ENCODE data around the gene MAB21L1. TPM values are rescaled to one million over a fixed set of nuclear protein-coding genes. Genes with fewer than 3 reads are reported as not detected.

The MAB21L1 gene
- total and polyA plus RNA-seq, 2 donors (not counting 1 experiment from before 2014, with no cell fraction given), result 2.0 to 2.7 TPM

DNA sequence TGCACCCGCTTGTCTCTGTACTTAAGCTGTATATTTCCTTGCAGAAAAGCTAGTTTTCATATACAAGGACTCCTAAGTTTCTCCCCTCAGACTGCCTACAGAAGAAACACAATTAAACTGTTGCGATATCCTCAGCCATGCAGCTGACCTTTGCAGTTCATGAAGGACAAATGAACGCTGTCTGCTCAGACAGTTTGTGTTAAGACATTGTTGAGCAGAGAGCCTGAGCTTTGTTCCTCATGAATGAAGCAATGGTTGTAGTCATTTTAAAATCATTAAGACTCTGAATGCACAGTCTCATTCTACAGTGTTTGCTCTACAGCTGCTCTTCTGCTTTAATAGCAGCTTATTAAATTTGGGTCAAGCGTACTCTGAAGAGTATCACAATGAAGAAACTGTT, 23.2 kb upstream of the MAB21L1 start:
- no peaks in the 10 kb centered on the region for H3K27me3 ChIP-seq (ENCODE audit: control insufficient read depth, insufficient read depth, low read length)
- H3K27ac ChIP-seq (ENCODE audit: insufficient read depth, low read length), result no peak overlapping the region

DNA sequence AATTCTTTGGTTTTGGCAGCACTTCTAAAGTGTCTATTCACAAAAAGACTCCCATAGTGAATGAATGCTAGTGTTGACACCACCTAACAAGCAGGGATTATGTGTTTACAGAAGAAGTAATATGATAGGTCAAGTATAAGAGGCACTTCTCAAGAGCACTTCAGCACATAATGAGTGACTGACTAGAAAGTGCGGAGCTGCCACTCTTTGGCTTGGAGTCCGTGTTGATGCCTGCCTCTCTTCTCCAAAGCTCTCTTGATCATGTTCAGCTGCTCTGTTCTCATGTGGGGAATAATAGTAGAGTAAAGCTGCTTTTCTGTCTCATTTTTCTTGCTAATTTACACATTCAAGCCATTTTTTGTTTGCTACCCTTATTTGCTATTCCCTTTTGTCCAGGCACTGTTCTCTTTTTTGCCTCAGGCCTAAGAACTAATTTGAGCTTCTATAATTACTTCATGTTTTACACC, 22.7 kb upstream of the MAB21L1 start:
- Histone ChIP-seq H3K27ac (ENCODE audit: insufficient read depth, low read length) (no peak overlapping the region), H3K4me2 (ENCODE audit: extremely low read depth, insufficient read depth, low read length) (no peak overlapping the region), H3K9me3 (ENCODE audit: control insufficient read depth, insufficient read depth, low read depth, low read length) (no peaks in the 10 kb centered on the region), H2AFZ (ENCODE audit: low read length) (no peak overlapping the region), H3K79me2 (ENCODE audit: control insufficient read depth, insufficient read depth, low read length) (no peaks in the 10 kb centered on the region), H3K4me1 (ENCODE audit: control insufficient read depth, extremely low read depth, insufficient read depth, low read length) (no peaks in the 10 kb centered on the region), H4K20me1 (ENCODE audit: control insufficient read depth, extremely low read depth, insufficient read depth, low read length) (no peaks in the 10 kb centered on the region), H3K27me3 (ENCODE audit: control insufficient read depth, insufficient read depth, low read length) (no peaks in the 10 kb centered on the region), H3K4me3 (replicated peaks in 1 of 4; ENCODE audit: control extremely low read depth in 1 of 4, insufficient read depth in 1 of 4, low read depth in 3 of 4, low read length in 4 of 4) (no peak overlapping the region), H3K9ac (ENCODE audit: insufficient read depth, low read length) (no peak overlapping the region), H3K36me3 (ENCODE audit: control insufficient read depth, insufficient read depth, low read length) (no peaks in the 10 kb centered on the region)
- no peak for DNase-seq (ENCODE audit: low read depth in 2 of 2)
- TF ChIP-seq, protein P1, sequence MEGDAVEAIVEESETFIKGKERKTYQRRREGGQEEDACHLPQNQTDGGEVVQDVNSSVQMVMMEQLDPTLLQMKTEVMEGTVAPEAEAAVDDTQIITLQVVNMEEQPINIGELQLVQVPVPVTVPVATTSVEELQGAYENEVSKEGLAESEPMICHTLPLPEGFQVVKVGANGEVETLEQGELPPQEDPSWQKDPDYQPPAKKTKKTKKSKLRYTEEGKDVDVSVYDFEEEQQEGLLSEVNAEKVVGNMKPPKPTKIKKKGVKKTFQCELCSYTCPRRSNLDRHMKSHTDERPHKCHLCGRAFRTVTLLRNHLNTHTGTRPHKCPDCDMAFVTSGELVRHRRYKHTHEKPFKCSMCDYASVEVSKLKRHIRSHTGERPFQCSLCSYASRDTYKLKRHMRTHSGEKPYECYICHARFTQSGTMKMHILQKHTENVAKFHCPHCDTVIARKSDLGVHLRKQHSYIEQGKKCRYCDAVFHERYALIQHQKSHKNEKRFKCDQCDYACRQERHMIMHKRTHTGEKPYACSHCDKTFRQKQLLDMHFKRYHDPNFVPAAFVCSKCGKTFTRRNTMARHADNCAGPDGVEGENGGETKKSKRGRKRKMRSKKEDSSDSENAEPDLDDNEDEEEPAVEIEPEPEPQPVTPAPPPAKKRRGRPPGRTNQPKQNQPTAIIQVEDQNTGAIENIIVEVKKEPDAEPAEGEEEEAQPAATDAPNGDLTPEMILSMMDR (conservative IDR thresholded peaks at IDR 0.05 in 1 of 2, IDR thresholded peaks at IDR 0.05 in 1 of 2; ENCODE audit: low read depth in 1 of 2, low read length in 2 of 2), result no peak
- TF ChIP-seq EZH2 (IDR thresholded peaks at IDR 0.05; ENCODE audit: low read length, missing control alignments), result no peak

More for the DNA sequence above, 23.2 kb upstream of the MAB21L1 start:
- Histone ChIP-seq H3K36me3 (ENCODE audit: control insufficient read depth, insufficient read depth, low read length) (no peaks in the 10 kb centered on the region), H3K9ac (ENCODE audit: insufficient read depth, low read length) (no peak overlapping the region), H4K20me1 (ENCODE audit: control insufficient read depth, extremely low read depth, insufficient read depth, low read length) (no peaks in the 10 kb centered on the region), H3K79me2 (ENCODE audit: control insufficient read depth, insufficient read depth, low read length) (no peaks in the 10 kb centered on the region), H3K4me2 (ENCODE audit: extremely low read depth, insufficient read depth, low read length) (no peak overlapping the region), H2AFZ (ENCODE audit: low read length) (no peak overlapping the region), H3K4me3 (replicated peaks in 1 of 4; ENCODE audit: control extremely low read depth in 1 of 4, insufficient read depth in 1 of 4, low read depth in 3 of 4, low read length in 4 of 4) (no peak overlapping the region), H3K4me1 (ENCODE audit: control insufficient read depth, extremely low read depth, insufficient read depth, low read length) (no peaks in the 10 kb centered on the region), H3K9me3 (ENCODE audit: control insufficient read depth, insufficient read depth, low read depth, low read length) (no peaks in the 10 kb centered on the region)
- no peak for TF ChIP-seq EZH2 (IDR thresholded peaks at IDR 0.05; ENCODE audit: low read length, missing control alignments)
- TF ChIP-seq, protein P1 (conservative IDR thresholded peaks at IDR 0.05 in 1 of 2, IDR thresholded peaks at IDR 0.05 in 1 of 2; ENCODE audit: low read depth in 1 of 2, low read length in 2 of 2), result no peak
- DNase-seq (ENCODE audit: low read depth in 2 of 2), result no peak

DNA sequence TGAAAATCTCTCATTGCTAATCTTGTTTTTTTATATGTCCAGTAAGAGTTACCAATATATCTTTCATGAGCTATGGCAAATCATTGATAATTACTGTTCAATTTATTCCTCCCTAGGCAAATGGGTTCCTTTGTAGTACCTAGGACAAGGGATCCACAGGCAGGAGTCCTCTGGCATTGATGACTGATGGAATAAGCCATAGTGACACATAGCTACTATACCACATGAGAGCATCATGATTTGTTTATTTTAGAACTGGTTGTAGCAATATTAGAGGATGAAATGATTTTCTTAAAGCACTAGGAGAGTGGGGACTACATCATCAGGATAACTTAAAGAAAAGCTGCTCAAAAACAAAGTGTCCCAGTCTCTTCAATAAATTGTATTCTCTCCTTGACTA, 21.7 kb upstream of the MAB21L1 start:
- Histone ChIP-seq H3K36me3 (ENCODE audit: control insufficient read depth, insufficient read depth, low read length) (no peaks in the 10 kb centered on the region), H3K27ac (ENCODE audit: insufficient read depth, low read length) (no peak overlapping the region), H3K79me2 (ENCODE audit: control insufficient read depth, insufficient read depth, low read length) (no peaks in the 10 kb centered on the region), H2AFZ (ENCODE audit: low read length) (no peak overlapping the region), H3K4me3 (replicated peaks in 1 of 4; ENCODE audit: control extremely low read depth in 1 of 4, insufficient read depth in 1 of 4, low read depth in 3 of 4, low read length in 4 of 4) (no peak overlapping the region), H3K9ac (ENCODE audit: insufficient read depth, low read length) (no peak overlapping the region), H4K20me1 (ENCODE audit: control insufficient read depth, extremely low read depth, insufficient read depth, low read length) (no peaks in the 10 kb centered on the region), H3K9me3 (ENCODE audit: control insufficient read depth, insufficient read depth, low read depth, low read length) (no peaks in the 10 kb centered on the region), H3K4me1 (ENCODE audit: control insufficient read depth, extremely low read depth, insufficient read depth, low read length) (no peaks in the 10 kb centered on the region), H3K27me3 (ENCODE audit: control insufficient read depth, insufficient read depth, low read length) (no peaks in the 10 kb centered on the region), H3K4me2 (ENCODE audit: extremely low read depth, insufficient read depth, low read length) (no peak overlapping the region)
- DNase-seq (ENCODE audit: low read depth in 2 of 2), result no peak
- TF ChIP-seq EZH2 (IDR thresholded peaks at IDR 0.05; ENCODE audit: low read length, missing control alignments), result no peak
- TF ChIP-seq, protein P1 (conservative IDR thresholded peaks at IDR 0.05 in 1 of 2, IDR thresholded peaks at IDR 0.05 in 1 of 2; ENCODE audit: low read depth in 1 of 2, low read length in 2 of 2), result no peak
